NB4 (cell line): ENCODE data around the gene ARAP3.

Source experiments
- DNase-seq: peaks from one replicate; pipeline ENCODE4 v3.0.0; 2010; ENCODE audit warnings: low read depth
- H3K4me3 ChIP-seq: one replicate; pipeline ENCODE4 v1.5.1; 2011; ENCODE audit warnings: mild to moderate bottlenecking, low read depth, low read length, moderate library complexity
- MYC ChIP-seq: IDR thresholded peaks from 2 replicates; pipeline ENCODE4 v1.6.1; 2011; ENCODE audit warnings: low read depth, low read length
- POLR2A ChIP-seq: IDR thresholded peaks from 2 replicates; pipeline ENCODE4 v1.6.1; 2011; ENCODE audit warnings: mild to moderate bottlenecking; ENCODE audit not compliant: insufficient read length; ENCODE audit errors: extremely low read depth
- TF ChIP-seq, protein P1 (sequence below): IDR thresholded peaks from one replicate; pipeline ENCODE4 v1.5.1; 2012; ENCODE audit warnings: low read depth, low read length
- TF ChIP-seq, protein P2 (sequence below): IDR thresholded peaks from 2 replicates; pipeline ENCODE4 v1.6.1; 2011; ENCODE audit warnings: low read depth, low read length

Gene ARAP3

DNA sequence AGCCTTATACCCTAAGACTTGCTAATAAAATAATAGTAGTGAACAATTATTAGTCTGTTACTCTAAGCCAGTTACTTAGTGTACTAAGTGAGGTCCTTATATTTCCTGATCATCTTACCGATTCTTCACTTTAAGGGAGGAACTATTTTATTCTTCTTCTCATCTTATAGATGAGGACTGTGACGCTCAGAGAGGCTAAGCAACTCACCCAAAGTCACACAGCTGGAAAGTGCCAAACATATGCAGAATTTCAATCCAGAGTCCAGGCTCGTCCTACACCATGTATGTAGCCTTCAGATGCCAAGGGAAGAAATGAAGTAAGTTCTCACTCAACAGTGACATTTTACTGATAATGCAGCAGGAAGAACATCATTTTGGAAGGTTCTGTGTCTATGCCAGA, 34.4 kb upstream of the ARAP3 start:
- H3K4me3 ChIP-seq, result no peak overlapping the region
- no peak for DNase-seq
- TF ChIP-seq, protein P1, sequence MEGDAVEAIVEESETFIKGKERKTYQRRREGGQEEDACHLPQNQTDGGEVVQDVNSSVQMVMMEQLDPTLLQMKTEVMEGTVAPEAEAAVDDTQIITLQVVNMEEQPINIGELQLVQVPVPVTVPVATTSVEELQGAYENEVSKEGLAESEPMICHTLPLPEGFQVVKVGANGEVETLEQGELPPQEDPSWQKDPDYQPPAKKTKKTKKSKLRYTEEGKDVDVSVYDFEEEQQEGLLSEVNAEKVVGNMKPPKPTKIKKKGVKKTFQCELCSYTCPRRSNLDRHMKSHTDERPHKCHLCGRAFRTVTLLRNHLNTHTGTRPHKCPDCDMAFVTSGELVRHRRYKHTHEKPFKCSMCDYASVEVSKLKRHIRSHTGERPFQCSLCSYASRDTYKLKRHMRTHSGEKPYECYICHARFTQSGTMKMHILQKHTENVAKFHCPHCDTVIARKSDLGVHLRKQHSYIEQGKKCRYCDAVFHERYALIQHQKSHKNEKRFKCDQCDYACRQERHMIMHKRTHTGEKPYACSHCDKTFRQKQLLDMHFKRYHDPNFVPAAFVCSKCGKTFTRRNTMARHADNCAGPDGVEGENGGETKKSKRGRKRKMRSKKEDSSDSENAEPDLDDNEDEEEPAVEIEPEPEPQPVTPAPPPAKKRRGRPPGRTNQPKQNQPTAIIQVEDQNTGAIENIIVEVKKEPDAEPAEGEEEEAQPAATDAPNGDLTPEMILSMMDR, result no peak
- TF ChIP-seq MYC (no peak), POLR2A (no peak)
- TF ChIP-seq, protein P2, sequence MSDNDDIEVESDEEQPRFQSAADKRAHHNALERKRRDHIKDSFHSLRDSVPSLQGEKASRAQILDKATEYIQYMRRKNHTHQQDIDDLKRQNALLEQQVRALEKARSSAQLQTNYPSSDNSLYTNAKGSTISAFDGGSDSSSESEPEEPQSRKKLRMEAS, result no peak

DNA sequence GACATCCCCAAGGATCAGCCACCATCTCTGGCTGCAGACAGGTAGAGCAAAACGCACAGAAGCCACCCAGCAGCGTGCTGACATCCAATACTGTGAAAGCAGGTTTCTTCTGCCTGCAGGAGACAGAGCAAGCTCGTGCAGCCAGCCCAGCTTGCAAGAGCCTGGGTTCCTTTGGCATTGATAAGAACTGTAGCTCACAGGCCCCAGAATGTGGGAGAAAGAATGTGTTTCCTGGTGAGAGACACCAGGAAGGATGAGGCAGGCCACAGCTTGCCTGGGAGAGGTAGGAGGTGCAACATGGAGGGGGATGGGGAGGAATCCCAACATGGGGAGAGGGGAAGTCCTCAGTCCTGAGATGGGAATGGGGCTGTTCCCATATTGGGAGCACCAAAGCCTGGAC, 34.0 kb upstream of the ARAP3 start:
- TF ChIP-seq MYC, result no peak
- TF ChIP-seq, protein P2, result no peak
- TF ChIP-seq POLR2A, result no peak
- TF ChIP-seq, protein P1, result no peak
- no peak for DNase-seq

DNA sequence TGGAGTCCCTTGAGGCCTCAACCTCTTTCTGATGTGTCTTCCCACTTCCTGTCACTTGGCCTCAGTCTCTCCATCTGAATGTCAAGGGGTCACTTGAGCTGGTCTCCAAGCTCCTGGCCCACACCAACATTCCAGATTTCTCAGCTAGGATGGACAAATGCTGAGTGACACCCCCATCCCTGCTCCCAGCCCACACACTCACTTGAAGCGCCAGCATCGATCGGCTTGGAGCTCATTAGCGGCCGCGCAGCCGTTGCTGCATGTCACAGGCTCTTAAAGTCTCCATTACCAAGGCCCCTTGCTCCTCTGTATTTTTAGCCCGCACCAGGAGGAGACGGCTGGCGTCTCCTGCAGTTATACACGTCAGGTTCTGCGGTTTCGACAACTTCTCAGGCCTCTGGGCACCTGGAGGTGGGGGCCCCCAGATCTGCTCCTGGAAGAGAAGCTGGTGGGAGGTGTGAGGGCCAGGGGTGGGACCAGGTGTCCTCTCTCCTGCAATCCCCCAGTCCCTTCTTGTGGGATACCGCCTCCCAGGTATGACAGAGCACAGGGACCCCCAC, 33.4 kb upstream of the ARAP3 start:
- H3K4me3 ChIP-seq, result no peak overlapping the region
- DNase-seq, result no peak
- TF ChIP-seq POLR2A (no peak), MYC (no peak)
- TF ChIP-seq, protein P1, result no peak
- TF ChIP-seq, protein P2, result no peak

More for the DNA sequence above, 34.0 kb upstream of the ARAP3 start:
- no peak overlapping the region for H3K4me3 ChIP-seq

DNA sequence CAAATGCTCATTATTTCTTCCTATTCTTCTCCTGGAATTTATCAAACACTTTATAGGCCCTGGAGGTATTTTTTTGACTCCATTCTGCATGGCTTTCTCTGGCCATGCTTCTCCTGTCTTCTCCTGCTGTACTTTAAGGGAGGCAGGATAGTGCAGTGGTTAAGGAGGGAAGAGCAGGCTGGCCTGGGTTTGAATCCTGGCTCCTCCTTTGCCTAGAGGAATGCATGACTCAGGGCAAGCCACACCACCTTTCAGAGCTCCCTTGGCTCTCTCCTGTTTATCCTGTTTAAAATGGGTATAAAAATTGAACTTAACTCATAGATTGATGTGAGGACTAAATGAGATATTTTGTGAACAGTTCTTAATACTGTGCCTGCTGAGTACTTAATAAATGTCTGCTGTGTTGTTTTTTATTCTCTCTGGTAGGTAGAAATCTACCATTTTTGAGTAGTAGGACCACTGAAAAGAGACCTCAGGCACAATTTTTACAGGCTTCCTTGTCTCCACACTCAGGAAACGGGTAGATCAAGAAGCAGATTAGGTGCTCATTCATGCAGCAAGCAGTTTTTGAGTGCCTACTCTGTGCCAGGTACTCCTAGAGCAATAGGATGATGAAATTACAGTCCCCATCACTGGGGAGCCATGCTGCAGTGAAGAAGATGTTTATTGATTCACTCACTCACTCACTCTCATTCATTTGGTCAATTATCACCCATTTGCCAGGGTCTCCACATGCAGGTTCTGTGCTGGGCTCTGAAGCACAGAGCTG, 32.7 kb upstream of the ARAP3 start:
- no peak overlapping the region for H3K4me3 ChIP-seq
- TF ChIP-seq POLR2A, result no peak
- TF ChIP-seq, protein P1, result no peak
- TF ChIP-seq, protein P2, result no peak
- TF ChIP-seq MYC, result no peak
- no peak for DNase-seq

DNA sequence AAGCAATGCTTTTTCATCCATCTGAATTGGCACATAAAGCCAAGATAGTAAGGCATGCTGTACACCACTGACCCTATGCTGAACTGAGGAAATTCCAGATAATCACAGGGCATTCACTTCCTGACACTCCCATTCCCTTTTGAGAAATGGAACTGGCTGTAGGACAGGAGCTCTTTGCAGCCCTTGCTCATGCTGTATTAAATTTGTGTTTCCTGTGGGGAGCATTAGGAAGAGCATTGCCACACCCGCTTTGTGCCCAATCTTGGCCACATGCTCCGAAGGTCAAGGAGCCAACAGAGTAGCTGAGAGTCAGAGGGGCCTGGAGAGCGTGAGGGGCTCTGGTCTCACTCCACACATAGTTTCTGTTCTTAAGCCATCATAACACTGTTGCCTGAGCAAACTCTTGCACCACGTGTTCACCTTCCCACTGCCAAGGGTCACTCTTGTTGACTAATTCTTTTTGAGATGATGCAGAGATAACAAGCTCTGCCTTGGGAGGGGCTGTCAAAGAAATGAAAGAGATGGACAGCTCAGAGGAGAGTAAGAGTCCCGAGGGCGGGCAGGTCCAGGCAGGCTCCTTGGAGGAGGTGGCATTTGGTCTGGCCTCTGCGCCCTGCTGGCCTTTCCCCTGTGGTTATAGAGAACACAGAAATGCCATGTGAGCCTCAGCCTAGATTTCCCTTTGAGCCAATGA, 31.7 kb upstream of the ARAP3 start:
- H3K4me3 ChIP-seq, result no peak overlapping the region
- TF ChIP-seq, protein P2, result no peak
- no peak for TF ChIP-seq POLR2A
- TF ChIP-seq, protein P1, result no peak
- no peak for TF ChIP-seq MYC
- DNase-seq, result no peak
